Measurements from ENCODE around the gene ARL5C.

DNA sequence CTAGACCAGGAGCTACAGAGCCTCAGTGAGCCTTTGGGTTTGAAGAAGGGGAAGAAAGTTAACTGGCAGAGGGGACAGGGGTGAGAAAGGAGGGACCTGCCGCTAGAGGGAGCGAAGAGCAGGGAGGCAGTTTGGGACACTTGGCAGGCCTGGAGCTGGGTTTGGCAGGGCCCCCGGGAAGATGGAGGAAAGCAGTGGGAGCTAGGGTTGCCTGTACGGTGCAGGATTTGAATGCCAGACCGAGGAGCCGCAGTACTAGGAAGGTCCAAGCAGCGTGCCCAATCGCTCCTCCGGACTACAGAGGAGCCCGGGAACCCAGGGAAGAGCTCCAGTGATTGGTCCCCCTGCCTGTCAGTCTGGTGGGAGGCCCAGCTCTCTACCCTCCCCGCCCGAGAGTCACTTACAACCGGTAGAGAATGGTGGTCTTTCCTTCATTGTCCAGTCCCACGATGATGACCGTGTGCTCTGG, 1.3 kb downstream of the ARL5C start:
- TF ChIP-seq, protein P1, sequence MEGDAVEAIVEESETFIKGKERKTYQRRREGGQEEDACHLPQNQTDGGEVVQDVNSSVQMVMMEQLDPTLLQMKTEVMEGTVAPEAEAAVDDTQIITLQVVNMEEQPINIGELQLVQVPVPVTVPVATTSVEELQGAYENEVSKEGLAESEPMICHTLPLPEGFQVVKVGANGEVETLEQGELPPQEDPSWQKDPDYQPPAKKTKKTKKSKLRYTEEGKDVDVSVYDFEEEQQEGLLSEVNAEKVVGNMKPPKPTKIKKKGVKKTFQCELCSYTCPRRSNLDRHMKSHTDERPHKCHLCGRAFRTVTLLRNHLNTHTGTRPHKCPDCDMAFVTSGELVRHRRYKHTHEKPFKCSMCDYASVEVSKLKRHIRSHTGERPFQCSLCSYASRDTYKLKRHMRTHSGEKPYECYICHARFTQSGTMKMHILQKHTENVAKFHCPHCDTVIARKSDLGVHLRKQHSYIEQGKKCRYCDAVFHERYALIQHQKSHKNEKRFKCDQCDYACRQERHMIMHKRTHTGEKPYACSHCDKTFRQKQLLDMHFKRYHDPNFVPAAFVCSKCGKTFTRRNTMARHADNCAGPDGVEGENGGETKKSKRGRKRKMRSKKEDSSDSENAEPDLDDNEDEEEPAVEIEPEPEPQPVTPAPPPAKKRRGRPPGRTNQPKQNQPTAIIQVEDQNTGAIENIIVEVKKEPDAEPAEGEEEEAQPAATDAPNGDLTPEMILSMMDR (IDR thresholded peaks at IDR 0.05): peak; percentile 85
- TF ChIP-seq EZH2 (IDR thresholded peaks at IDR 0.05; ENCODE audit: borderline replicate concordance, insufficient read depth, low read depth, low read length, poor library complexity, severe bottlenecking): no peak

All from B cell (primary cell).